GM19452 (cell line): ENCODE results near the gene PLCL2.

ENCODE experiments used
- ATAC-seq: cut with Tn5 transposase; IDR thresholded peaks from one replicate; pipeline ENCODE4 v1.9.1; 2021; ENCODE audit not compliant: unreplicated experiment

Gene PLCL2

DNA sequence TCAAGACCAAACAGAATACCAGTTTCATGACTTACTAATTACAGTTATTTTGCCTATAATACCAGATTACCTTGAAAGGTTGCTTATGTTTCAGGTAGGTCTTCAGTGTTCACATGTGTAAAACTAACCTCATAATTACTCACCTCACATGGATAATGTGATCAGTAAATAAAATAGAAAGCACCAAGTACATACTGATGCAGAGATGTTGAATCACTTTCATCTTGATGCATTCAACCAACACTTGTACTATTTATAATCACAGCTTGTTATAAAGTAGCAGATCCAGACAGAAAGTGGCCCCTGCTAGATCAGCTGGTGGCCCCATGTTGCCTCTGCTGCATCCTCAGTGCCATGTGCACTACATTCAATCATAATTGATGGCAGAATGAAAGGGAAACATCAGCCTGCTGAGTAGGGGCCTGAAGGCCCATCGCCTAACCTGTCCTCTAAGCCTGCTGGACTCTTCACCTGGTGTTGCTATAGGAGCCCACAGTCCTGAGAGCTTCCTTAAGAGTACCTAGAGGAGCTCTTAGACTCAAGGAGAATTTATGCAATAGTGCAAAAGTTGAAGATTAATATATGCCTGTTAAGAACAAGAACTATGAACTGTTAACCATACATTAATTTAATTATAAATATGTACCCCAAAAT, 154.3 kb downstream of the PLCL2 start:
- ATAC-seq = no peak

DNA sequence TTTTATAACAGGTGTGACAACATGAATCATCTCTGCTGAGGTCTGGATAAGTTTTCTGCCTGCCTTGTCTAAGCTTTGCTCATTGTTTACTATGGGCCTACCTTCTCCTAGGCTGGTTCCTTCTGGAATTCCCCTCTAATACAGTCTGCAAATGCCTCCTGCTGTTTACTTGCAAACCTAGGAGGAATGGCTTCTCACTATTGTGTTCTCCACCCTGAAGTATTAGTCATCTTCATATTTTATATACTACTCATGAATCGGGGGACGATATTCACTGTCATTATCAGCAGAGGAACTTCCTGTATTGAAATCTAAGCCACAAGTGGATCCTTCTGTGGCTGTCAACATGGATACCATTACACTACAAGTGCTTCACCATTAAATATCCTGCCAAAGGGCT, 154.8 kb downstream of the PLCL2 start:
- no peak for ATAC-seq

DNA sequence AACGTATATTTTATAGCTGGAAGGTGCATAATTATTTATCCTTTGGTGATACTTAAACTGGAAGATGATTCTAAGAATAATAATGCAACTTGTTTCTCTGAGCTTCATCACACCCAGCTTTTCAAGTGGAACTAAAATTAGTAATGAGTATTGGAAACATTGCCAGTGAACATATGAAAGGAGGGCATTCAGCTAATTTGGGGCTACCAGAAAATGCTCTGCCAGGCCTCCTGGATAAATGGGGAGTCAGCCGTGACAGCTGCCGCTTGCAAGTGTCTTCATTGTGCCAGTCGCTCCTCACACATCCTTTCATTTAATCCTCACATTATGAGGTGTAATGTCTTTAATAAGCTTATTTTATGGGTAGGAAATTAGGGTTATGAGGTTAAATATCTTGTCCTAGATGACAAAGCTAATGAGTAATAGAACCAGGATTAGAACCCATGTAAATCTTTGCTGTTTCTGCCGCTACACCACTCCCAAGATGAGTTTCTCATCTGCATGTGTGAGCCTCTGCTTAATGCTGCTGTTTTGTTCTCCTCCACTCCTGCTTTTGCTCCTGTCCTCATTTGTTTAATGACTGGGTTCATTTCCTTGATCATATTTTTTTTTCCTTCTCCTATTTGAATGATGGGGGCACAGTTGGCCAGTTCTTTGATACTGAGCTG, 155.7 kb downstream of the PLCL2 start:
- ATAC-seq = no peak

DNA sequence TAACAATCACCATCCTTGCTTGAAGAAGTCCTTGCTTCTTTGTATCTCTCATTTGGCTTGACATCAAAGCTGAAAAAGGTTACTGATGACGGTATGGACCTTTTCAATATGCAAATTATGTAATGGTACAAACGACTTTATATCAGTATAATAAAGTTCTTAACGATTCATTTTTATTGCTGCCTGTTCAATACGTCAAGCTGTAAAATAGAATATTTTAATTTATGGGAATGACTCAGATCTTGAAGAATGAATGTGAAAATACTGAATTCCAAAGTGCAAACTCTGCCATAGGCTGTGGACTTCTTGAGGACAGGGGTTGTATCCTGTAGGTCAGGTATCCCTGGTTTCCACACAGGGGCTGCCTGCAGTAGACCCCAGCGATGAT, 156.2 kb downstream of the PLCL2 start:
- no peak for ATAC-seq

DNA sequence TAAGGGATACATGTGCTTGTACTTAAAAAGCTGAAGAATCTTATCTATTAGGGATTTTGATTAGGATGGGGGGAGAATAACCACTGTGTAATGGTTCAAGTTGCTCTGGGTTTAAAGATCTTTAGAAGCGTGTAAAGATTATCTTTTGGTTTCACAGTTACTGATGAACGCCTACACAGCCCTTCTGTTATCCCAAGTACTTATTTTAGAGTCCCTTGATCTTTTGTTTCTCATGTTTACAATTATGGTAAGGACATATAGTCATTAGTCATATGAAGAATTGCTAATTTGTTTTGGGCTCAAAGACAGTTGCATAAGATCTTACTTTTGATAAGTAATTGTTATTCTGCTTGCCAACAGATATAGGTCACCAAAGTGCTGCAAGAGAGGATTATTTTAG, 160.1 kb downstream of the PLCL2 start:
- ATAC-seq = no peak

DNA sequence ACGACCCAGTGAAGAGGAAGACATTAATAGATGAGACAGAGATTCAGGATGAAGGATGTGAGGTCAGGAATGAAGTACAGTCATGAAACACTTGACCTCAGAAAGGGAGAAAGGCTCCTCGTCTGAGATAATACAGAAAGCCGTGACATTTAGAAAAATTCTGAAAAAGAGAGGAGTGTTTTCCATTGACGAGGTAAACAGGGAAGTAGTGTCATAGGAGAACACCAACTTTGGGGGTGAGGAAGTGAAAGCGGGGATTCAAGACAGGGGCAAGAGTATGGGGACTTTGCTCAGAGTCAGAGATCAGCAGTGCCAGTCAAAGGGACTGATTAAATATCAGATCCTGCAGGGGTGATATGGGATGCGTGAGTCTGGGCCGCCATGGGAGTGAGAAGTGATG, 160.9 kb downstream of the PLCL2 start:
- no peak for ATAC-seq

DNA sequence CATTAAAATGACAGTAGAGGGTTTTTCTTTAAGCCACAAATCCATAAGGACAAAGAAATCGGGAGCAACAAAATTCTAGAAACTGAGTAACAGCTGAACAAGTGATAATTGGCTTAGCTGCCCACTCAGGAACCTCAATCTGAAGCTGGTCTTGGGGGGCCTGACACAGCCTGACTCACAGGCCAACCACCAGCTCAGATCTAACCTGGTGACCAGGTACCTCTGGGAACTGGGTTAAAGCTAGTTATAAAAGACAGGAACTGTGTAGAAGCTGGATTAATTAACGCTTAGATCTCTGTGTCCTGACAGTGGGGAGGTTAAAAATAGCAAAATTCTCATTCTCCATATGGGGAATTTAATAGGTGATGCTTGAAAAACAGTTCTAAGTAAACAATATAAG, 161.9 kb downstream of the PLCL2 start:
- ATAC-seq = no peak

DNA sequence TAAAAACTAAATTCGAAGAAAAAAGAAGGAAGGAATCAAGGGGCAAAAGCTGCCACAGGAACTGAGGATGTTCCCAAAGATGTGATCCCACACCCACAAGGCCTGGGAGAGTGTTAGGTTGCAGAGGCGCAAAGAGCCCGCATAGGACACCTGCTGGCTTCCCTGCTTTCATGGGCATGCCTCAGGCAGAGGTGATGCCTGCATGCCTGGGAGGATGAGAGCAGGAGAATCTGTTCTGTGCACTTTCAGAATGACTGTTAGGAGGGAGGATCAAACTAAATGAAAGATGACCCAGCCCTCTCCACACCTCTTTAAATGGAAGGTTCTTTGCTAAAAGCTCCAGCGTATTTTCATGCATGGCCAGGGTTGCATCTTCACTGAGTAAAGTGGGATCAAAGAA, 162.4 kb downstream of the PLCL2 start:
- ATAC-seq = no peak

DNA sequence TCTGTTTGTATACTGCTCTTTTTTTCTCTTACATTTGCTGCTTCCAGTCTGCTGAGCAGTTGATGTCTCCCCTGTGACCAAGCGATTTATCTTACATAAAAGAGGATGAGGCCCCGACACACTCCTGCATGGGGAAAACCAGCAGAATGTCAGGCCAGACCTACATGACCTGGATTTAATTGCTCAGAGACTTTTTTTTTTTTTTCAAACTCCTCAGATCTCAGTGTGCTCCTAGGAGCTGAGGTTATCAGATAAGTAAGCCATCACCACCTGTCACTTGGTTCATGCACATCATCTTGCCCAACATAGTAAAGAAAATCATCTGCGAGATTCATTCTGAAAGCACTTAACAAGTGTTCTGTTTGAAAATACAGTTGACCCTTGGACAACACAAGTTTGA, 163.1 kb downstream of the PLCL2 start:
- ATAC-seq = no peak

DNA sequence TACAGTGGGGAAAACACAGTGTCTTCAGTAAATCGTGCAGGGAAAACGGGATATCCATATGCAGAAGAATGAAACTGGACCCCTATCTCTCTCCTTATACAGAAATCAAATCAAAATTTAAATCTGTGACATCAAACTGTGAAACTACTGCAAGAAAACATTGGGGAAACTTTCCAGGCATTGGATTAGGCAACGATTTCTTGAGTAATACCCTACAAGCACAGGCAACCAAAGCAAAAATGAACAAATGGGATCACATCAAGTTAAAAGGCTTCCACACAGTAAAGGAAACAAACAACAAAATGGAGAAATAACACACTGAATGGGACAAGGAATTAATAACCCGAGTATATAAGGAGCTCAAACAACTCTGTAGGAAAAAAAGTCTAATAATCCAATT, 165.3 kb downstream of the PLCL2 start:
- no peak for ATAC-seq

DNA sequence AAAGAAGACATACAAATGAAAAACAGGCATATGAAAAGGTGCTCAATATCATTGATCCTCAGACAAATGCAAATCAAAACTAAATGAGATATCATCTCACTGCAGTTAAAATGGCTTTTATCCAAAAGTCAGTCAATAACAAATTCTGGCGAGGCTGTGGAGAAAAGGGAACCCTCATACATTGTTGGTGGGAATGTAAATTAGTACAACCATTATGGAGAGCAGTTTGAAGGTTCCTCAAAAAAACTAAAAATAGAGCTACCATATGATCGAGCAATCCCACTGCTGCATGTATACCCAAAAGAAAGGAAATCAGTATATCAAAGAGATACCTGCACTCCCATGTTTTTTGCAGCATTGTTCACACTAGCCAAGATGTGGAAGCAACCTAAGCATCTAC, 165.8 kb downstream of the PLCL2 start:
- ATAC-seq = no peak

DNA sequence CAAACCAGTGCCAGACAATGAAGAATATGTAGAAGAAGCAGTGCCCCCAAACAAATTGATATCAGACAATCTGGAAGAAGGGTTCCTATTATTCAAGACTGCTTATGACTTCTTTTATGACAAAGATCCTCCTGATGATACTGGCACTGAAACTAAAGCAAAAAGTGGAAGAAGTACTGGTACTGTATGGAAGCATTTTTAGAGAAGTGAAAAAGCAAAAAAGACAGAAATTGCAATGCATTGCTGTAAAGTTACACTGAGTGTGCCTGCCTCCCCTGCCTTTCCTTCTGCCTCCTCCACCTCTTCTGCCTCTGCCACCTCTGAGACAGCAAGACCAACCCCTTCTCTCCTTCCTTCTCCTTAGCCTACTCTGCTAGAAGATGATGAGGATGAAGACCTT, 167.6 kb downstream of the PLCL2 start:
- peak; percentile 58 for ATAC-seq

DNA sequence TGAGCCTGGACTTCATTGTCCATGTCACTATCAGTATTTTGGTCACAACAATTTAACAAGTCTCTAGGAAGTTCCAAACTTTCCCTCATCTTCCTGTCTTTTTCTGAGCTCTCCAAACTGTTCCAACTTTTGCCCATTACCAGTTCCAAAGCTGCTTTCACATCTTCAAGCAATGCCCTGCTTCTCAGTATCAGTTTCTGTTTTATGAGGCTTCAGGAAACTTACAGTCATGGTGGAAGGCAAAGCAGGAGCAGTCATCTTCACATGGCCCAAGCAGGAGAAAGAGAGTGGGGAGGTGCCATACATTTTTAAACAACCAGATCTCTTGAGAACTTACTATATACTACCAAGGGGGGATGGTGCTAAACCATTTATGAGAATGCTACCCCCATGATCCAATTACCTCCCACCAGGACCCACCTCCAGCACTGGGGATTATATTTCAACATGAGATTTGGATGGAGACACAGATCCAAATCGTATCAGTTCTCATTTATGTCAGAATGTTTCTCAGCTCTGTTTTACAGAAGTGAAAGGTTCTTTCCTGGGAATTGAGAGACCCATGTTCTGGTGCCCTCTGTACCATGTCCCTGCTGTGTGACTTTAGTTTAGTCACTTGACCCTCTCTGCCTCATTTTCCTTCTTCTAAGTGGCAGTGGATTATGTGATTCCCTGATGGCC, 169.7 kb downstream of the PLCL2 start:
- no peak for ATAC-seq

DNA sequence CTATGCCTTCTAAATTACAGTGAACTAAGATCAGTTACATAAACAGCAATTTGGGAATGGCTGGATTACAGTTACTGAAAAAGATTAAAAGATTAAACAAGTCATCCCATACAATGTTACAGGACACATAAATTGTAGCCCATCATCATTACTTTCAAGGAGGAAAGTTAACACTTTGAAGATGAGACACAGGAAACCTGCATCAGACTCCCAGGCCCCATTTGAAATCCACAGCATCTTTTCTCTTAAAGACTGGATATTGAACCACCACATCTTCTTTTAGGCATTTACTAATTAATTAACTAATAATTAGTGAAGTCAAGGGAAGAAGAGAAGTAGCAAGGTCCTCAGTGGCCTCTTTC, 170.2 kb downstream of the PLCL2 start:
- no peak for ATAC-seq

DNA sequence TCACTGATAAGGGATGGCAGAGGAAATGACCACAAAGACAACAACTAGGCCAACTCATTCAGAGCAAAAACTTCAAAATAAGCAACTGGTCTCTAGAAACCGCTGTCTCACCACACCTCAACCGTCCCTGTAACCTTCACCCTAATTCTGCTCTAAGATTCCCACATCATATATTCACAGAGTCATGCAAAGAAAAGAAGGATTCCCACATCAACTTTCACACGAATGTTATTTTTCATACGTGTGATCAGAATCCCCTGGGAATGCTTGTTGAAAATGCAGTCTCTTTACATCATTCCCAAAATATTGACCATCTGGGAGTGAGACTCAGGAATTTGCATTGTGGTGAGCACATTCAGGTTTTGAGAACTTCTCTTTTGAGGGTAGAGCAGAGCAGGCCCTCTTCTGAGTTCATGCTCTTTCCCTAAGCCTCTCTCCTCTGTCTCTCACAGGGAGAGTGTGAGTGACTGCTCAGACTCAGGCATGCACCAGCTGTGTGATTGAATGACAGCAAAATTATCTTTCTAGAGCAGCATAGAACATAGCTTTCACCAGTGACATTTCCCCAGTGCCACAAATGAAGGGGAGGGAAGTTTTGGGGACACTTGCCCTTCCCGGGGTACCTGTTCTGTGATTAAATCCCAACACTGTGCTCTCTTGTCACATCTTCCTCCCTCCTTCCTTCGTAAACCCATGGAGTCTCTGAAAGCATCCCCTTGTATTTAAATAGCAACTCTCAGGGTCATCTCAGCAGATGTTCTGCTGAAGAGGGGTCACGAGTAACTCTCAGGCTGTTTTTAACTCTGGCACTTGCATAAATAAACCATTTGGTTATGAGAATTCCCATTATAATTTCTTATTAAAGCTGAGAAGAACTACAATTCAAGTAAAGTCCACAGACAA, 170.9 kb downstream of the PLCL2 start:
- ATAC-seq = no peak

DNA sequence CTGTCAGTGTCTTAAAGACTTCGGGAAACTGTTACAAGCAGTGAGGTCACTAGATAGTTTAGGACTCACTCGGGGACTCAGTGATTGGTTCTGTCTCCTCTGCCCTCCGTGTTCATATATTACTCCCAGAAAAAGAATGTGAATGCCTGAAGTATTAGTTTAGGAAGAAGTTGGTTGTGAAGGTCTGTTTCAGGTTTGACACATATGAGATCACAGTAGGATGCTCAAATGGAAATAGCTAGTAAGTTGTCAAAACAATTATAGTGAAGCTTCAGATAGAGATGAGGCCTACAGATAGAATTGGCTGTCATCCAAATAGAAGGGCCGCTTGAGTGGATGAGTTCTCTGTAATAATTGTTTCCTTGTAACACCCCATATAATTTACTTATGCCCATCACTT, 172.6 kb downstream of the PLCL2 start:
- no peak for ATAC-seq

DNA sequence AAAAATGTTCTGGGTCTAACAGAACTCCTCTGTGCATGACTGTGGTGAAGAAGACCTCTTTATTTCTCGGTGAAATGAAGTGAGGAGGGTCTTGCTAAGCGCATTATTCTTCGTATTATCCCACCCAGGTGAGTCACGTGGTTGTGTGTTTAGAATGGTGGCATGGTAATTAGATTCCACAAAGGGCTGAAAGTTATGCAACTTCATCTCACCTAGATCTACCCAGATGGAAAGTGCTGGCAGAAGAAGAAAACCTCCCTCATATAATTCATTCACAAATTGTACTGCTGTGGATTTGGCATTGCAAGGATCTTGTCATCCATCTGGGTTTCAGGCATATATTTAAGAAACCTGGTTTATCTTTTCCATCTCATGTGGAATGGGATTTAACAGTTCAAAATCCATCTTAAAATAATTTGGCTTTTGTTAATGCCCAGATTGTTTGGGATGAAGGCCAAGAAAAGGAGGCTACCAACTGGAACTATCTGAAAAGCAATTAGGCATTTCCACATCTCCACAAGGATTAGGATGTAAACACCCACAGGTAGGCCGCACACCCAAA, 175.3 kb downstream of the PLCL2 start:
- ATAC-seq = no peak

DNA sequence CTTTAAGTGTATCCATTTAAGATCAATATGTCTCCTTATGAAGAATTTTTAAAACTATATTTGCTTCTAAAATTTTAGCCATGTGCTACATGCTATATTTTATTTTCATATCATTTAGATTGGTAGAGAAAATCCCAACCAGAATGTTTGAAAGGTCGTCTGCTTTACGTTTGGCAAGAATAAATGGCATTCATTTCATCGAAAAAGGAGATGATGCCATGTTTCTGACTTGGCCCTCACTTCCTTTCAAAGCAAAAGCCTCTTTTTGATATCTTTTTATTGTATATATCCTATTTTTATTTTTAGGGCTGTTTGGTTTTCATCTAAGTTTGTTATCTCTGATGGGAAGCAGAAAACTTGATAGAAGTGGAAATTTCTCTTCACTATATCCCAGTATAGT, 176.2 kb downstream of the PLCL2 start:
- no peak for ATAC-seq

DNA sequence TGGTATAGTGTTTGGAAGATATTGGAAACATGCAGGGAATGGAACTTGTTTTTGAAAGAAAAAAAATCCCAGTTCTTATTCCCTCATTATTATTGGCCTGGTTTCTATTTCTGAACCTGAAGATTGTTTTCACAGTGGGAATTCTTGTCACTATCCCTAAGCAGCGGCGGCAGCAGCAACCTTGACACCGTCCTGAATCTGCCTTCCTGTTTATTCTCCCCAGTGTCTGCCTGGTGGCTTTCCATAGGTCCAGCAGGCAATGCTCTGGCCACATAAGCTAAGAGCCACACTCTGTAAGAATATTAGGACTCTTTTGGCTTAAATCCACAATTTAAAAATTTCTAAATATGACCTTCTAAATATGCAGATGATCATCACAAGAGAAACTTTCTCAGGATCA, 178.0 kb downstream of the PLCL2 start:
- ATAC-seq = no peak

DNA sequence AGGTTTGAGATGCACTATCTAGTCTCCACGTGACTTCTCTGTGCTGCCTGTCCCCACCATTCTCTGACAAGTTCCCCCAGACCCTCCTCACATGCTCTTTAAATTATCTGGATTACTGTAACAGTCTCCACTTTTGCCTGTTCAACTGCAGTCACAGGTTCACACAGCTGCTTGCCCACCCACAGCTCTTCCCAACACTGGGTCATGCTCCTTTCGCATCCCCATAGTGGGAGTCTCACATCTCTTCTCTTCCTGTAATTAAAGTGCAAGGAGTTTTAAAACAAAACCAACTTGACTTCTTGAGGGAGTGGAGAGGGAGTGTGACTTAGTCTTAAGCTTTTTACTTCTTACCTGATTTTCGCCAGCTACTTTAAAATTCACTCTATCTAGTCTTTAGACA, 178.8 kb downstream of the PLCL2 start:
- ATAC-seq = no peak

DNA sequence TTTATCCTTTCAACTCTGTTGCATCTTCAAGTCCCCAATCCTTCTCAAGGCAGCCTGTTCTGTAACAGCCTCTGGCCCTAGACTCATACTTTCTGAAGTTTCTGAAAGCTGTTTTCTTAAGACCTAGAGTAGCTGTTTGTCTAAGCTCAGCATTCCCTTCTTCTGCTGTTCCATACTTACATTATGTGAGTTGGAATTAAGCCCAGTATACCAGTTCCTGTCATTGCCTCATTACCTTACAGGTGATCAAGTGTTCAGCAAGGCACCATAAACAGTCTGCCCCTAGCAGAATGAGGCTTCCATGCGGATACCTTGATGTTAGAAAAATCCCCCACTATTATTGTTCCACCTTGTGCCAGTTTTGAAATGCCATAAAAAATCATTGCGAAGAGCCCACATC, 180.6 kb downstream of the PLCL2 start:
- ATAC-seq = no peak
